HUES6 (cell line): Measurements from ENCODE around the gene COL12A1.

Source experiments
- H3K27ac ChIP-seq: 2 replicates; pipeline ENCODE4 v1.7.0; 2013; ENCODE audit warnings: low read depth, mild to moderate bottlenecking, low read length, inconsistent platforms
- H3K27me3 ChIP-seq: 2 replicates; pipeline ENCODE4 v1.6.1; 2013; ENCODE audit warnings: low read length; ENCODE audit not compliant: control insufficient read depth, insufficient read depth
- H3K36me3 ChIP-seq: 2 replicates; pipeline ENCODE4 v1.6.1; 2013; ENCODE audit warnings: low read length; ENCODE audit not compliant: control insufficient read depth, insufficient read depth
- H3K4me1 ChIP-seq: 2 replicates; pipeline ENCODE4 v1.6.1; 2013; ENCODE audit warnings: low read length; ENCODE audit not compliant: control insufficient read depth, insufficient read depth
- H3K4me3 ChIP-seq: 2 replicates; pipeline ENCODE4 v1.5.1; 2013; ENCODE audit warnings: low read depth, low read length
- H3K9ac ChIP-seq: one replicate; pipeline ENCODE4 v1.6.1; 2013; ENCODE audit warnings: mild to moderate bottlenecking, low read length
- H3K9me3 ChIP-seq: 2 replicates; pipeline ENCODE4 v1.6.1; 2013; ENCODE audit warnings: low read depth, low read length; ENCODE audit not compliant: control insufficient read depth, insufficient read depth

Gene COL12A1

DNA sequence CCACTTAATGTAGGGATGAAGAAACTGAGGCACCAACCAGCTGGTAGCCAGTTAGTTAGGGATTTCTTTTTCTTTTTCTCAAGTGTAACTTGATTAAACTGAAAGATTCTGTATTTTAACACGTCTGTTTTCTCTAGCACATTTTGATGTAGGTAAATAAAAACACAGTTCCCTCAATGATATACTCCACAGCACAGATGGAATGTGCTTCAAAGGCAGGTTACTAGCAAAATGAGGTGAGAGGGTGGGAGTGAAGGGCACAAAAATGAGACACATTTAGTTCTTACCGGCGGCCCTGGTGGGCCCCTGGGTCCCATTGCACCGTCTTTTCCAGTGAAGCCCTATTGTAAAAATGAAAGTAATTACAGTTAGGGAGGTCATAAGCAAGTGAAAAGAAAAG lies 108.9 kb downstream of the COL12A1 start:
- no peak overlapping the region for H3K27ac ChIP-seq
- no peaks in the 10 kb centered on the region for H3K36me3 ChIP-seq
- H3K4me1 ChIP-seq = no peaks in the 10 kb centered on the region; the same call in 1 of the 2 replicates
- no peaks in the 10 kb centered on the region for H3K27me3 ChIP-seq
- H3K9me3 ChIP-seq = no peaks in the 10 kb centered on the region
- H3K9ac ChIP-seq = no peak overlapping the region
- no peak overlapping the region for H3K4me3 ChIP-seq

DNA sequence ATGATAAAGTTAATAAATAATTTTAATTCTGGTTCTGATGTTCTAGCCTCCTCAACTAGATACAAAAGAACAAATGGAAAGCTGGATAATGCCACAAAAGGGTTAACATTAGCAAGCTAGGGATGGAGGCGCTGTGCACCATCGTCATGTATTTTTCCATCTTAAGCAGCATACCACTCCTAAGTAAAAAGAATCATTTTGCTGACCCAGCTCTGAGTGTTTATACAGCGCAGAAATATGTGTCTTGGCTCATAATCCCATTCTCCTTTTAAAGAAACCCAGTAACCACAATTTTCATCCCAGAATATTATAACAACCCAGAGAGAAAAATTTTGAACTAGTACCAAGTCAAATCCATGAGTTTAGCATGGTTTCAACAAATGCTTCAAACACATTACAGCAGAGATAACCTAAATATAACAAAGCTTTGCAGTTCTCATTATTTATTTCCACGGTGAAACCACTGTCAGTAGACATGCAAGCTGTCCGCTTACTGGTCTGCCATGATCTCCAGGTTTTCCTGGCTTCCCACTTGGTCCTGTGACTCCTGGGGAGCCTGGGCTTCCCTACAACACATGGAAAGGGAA lies 111.1 kb downstream of the COL12A1 start:
- Histone ChIP-seq H3K4me1 (no peaks in the 10 kb centered on the region; the same call in 1 of the 2 replicates), H3K9me3 (no peaks in the 10 kb centered on the region), H3K9ac (no peak overlapping the region), H3K27ac (no peak overlapping the region), H3K36me3 (no peaks in the 10 kb centered on the region), H3K4me3 (no peak overlapping the region), H3K27me3 (no peaks in the 10 kb centered on the region)

DNA sequence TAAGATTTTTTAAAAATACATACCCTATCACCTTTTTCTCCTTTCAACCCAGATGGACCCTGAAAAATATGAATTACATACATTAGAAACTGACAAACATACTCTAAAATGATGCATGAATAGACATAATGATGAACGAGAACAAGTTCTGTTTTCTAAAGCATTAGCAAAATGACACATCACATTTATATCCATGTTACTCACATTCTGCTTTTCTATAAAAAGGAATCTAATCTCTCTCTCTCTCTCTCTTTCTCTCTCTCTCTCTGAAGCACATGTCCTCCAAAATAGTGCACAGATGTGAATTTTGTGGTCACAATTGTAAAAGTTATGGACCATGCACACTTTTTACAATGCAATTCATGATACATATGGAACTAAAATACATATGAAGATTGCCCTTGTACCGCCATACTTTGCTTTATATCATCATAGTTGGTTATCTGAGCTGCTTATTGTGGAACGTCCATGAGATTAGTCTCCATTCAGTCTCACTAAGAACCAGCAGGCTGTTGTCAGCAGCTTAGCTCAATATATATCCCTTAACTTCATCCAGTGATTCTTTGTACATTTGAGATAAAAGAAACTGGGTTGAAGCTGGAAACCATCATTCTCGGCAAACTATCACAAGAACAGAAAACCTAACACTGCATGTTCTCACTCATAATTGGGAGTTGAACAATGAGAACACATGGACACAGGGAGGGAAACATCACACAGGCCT lies 114.2 kb downstream of the COL12A1 start:
- no peaks in the 10 kb centered on the region for H3K27me3 ChIP-seq

DNA sequence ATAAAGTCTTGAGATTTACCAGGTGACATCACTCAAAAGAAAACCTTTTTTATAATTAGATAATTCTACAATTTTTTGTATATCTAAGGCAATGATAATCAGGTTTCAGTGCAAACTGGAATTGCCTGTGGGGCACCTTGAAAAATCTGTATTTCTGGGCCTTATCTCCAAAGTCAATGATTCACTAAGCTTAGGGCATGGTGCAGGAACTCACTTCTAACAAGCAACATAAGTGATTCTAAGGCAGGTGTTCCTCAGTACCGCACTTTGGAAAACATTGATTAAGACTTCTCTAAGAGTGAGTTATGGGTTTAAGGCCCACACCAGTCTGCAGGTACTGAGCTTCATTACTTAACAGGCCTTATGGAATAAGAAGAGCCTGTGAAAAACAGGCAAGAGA lies 115.3 kb downstream of the COL12A1 start:
- no peaks in the 10 kb centered on the region for H3K36me3 ChIP-seq
- no peak overlapping the region for H3K27ac ChIP-seq
- H3K4me3 ChIP-seq = no peak overlapping the region
- H3K9me3 ChIP-seq = no peaks in the 10 kb centered on the region
- H3K9ac ChIP-seq = no peak overlapping the region
- H3K4me1 ChIP-seq = no peaks in the 10 kb centered on the region; the same call in 1 of the 2 replicates
- H3K27me3 ChIP-seq = 0 out of 2 replicates have a peak, but pooled peaks cover 4% of the 10 kb centered on the region

More for the DNA sequence above, 114.2 kb downstream of the COL12A1 start:
- no peak overlapping the region for H3K4me3 ChIP-seq
- no peak overlapping the region for H3K9ac ChIP-seq
- H3K4me1 ChIP-seq = no peaks in the 10 kb centered on the region
- no peak overlapping the region for H3K27ac ChIP-seq
- no peaks in the 10 kb centered on the region for H3K9me3 ChIP-seq
- no peaks in the 10 kb centered on the region for H3K36me3 ChIP-seq

DNA sequence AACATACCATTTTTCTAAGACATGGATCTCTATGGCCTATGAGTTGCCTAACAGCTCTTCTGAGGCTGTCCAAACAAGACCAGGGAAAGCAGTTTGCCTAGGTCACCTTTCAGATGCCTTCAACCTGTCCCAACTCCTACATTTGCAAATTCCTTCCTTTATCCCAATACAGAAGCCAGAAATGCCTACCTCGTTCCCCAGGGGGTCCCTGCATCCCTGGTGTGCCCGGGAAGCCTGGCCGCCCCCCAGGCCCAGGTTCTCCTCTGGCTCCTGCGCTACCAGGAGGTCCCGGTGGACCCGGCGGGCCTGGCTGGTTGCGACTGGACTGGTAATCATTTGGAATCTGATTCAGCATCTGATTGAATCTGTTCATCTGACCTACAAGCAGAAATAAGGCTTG lies 115.9 kb downstream of the COL12A1 start:
- Histone ChIP-seq H3K9me3 (no peaks in the 10 kb centered on the region), H3K9ac (no peak overlapping the region), H3K4me1 (no peaks in the 10 kb centered on the region; the same call in 1 of the 2 replicates), H3K27me3 (0 out of 2 replicates have a peak, but pooled peaks cover 4% of the 10 kb centered on the region), H3K27ac (no peak overlapping the region), H3K36me3 (no peaks in the 10 kb centered on the region), H3K4me3 (no peak overlapping the region)

DNA sequence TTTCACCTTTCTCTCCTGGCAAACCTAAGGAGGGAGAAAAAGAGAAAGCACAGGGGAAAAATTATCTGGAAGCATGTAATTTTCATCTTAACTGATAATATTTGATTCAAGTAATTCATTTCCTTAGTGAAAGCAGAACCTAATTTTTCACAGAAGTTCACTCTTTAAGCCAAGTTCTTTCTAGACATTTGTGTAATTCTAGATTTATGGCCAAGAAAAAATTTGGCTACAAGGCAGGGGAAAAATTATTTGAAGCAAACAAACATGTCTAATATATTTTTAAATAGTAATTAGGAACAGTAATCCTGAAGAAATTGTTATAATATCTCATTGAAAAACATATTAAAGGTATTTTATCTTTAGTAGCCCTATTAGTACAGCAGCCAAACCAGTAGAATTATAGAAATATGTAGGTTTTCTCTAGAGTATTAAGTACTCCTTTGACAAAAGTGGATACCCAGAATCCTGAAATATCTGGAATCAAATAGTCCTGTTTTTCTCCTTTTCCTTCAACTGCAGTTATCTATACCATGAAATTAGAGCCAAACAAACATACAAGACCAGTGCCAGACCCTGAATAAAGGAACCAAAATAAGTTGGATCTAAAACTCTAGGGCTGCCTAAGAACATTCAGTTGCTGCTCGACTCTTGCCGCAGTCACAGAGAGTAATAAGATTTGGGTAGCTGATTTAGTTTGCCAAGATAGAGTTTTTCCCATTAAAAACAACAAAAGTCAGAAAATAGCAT lies 116.5 kb downstream of the COL12A1 start:
- Histone ChIP-seq H3K27me3 (0 out of 2 replicates have a peak, but pooled peaks cover 4% of the 10 kb centered on the region), H3K9me3 (no peaks in the 10 kb centered on the region), H3K4me1 (no peaks in the 10 kb centered on the region; the same call in 1 of the 2 replicates), H3K9ac (no peak overlapping the region), H3K36me3 (no peaks in the 10 kb centered on the region), H3K4me3 (no peak overlapping the region), H3K27ac (no peak overlapping the region)

DNA sequence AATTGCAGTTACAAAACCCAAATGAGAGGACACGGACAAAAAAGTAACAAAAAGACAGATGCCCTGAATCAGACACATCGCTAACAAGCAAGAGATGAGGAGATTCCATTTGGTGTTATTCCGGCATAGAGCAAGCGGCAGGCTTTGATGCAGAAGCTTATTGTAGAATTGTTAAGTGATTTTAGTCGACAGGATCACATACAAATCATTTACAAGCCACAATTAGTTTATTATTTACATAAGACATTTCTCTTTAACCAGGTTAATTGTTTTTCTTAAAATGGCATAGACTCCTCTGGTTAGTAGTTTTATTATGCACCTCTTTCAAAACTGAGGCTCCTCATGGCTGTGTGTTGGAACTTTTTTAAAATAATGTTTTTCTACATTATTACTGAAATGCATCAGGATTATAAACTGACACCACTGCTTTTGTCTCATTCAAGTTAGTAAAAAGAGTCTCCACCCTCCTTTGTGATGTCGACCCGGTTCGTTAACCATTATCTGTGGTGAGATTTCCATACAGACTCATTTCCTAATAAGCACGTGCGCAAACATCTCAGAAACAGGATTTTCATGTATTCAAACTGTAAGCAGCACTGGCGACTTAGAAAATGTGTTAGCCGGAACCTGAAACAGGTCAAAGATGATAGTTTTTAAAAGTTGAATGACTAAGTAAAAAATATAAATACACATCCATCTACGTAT lies 119.8 kb downstream of the COL12A1 start:
- H3K27ac ChIP-seq = no peak overlapping the region
- no peaks in the 10 kb centered on the region for H3K36me3 ChIP-seq
- no peak overlapping the region for H3K9ac ChIP-seq
- H3K9me3 ChIP-seq = no peaks in the 10 kb centered on the region
- H3K4me1 ChIP-seq = no peaks in the 10 kb centered on the region; the same call in 1 of the 2 replicates
- H3K27me3 ChIP-seq = peaks cover 4% of the 10 kb centered on the region; the same call in 1 of the 2 replicates
- H3K4me3 ChIP-seq = no peak overlapping the region

DNA sequence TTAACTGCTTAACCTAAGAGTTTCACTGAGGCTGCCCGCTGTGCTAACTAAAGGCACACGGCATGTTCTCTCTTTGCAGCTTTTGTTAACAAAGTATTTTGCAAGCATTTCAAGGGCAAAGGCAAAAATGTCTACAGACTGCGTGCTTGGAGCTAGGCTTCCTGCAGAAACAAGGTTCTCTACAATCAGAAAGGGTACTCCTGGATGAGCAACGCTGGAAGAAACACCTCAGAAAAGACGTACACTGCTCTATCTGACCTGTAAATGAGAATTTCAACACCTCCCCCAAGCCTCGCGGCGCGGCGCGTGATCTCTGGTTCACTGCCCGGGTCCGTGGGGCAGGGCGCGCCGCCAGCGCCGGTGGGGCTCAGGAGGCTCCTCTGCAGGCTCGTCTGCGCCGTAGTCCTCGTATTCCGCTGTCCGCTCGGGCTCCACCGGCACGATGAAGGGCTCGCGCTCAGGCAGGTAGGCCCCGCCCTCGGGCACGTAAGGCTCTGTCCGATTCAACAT lies 120.9 kb downstream of the COL12A1 start:
- H3K9me3 ChIP-seq = no peaks in the 10 kb centered on the region
- H3K4me1 ChIP-seq = no peaks in the 10 kb centered on the region; the same call in 1 of the 2 replicates
- no peak overlapping the region for H3K27ac ChIP-seq
- peak overlapping the region; percentile 45 for H3K4me3 ChIP-seq
- peak overlapping the region; percentile 21 for H3K9ac ChIP-seq
- no peaks in the 10 kb centered on the region for H3K36me3 ChIP-seq
- H3K27me3 ChIP-seq = peaks cover 4% of the 10 kb centered on the region; the same call in 1 of the 2 replicates

DNA sequence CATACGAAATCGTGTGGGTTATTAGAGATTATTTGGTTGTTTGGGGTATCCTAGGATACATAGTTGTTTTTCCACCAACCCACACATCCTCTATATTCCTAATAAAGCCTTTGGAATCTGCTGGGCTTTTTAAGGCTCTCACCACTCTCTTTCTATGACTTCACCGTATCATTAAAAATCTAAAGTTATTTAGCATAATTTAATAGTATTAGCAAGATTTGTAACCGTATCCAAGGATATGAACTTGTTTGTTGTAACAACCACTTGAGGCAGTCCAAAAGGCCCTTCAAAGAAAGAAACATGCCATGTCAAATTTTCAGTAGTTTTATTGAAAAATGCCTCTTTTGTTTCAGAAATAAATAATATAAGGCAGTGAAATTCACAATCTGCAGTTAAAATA lies 121.8 kb downstream of the COL12A1 start:
- H3K4me3 ChIP-seq = no peak overlapping the region
- no peaks in the 10 kb centered on the region for H3K36me3 ChIP-seq
- H3K4me1 ChIP-seq = no peaks in the 10 kb centered on the region; the same call in 1 of the 2 replicates
- peaks cover 4% of the 10 kb centered on the region; the same call in 1 of the 2 replicates for H3K27me3 ChIP-seq
- no peaks in the 10 kb centered on the region for H3K9me3 ChIP-seq
- no peak overlapping the region for H3K9ac ChIP-seq
- no peak overlapping the region for H3K27ac ChIP-seq

DNA sequence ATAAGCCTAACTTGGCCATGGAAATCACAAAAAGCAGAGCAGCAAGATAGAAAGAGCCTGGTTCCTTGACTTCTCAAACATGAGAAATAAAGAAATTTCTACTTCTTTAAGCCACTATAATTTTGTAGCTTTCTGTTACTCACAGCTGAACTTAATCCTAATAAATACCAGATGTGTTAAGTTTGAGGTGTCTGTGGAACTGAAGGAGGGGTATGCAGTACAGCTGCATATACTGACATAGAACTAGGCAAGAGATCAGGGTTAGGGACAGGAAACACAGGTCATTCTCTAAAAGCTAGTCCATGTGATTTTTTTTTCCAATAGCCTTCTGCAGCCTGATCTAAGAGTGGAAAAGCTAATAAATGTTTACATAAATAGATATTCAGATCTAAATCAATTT lies 123.9 kb downstream of the COL12A1 start:
- H3K27me3 ChIP-seq = peaks cover 4% of the 10 kb centered on the region; the same call in 1 of the 2 replicates
- H3K36me3 ChIP-seq = no peaks in the 10 kb centered on the region
- no peak overlapping the region for H3K27ac ChIP-seq
- no peaks in the 10 kb centered on the region for H3K9me3 ChIP-seq
- no peak overlapping the region for H3K4me3 ChIP-seq
- H3K9ac ChIP-seq = no peak overlapping the region
- H3K4me1 ChIP-seq = no peaks in the 10 kb centered on the region; the same call in 1 of the 2 replicates
